Kidney epithelial cell (primary cell): ENCODE data around the gene CNOT9. TPM values are rescaled to one million over a fixed set of nuclear protein-coding genes. Genes with fewer than 3 reads are reported as not detected.

Experiments used
- DNase-seq: peaks from one replicate; pipeline ENCODE4 v3.0.0-alpha.2; 2010; ENCODE audit warnings: low read depth
- H3K27me3 ChIP-seq: 2 replicates; pipeline ENCODE4 v1.6.0; 2011; ENCODE audit warnings: low read length; ENCODE audit not compliant: control insufficient read depth, insufficient read depth
- H3K36me3 ChIP-seq: 2 replicates; pipeline ENCODE4 v1.5.1; 2011; ENCODE audit warnings: low read length; ENCODE audit not compliant: control insufficient read depth, insufficient read depth
- H3K4me3 ChIP-seq: 2 replicates; pipeline ENCODE4 v1.5.1; 2011; ENCODE audit warnings: low read depth, mild to moderate bottlenecking, control low read depth, low read length
- total RNA-seq: library from RNA; depleted of rRNA; stranded (reverse); fragments of >200 nt; gene quantifications from 2 replicates; pipeline ENCODE4 v1.2.3, GENCODE V29; 2015
- TF ChIP-seq, protein P1 (sequence below): IDR thresholded peaks from 2 replicates; pipeline ENCODE4 v1.5.1; 2011; ENCODE audit warnings: mild to moderate bottlenecking, moderate library complexity, low read length, control low read depth, inconsistent platforms; ENCODE audit not compliant: insufficient read depth, poor library complexity, severe bottlenecking

CNOT9 gene
- total RNA-seq, 1 donor from 2014 or later: 38.5 TPM

GRCh38 chr2:218569661-218570500, 1.2 kb downstream of the CNOT9 start:
- H3K36me3 ChIP-seq: no peaks in the 10 kb centered on the region
- DNase-seq: no peak
- no peaks in the 10 kb centered on the region for H3K27me3 ChIP-seq
- H3K4me3 ChIP-seq: peak overlapping the region; percentile 89
- TF ChIP-seq, protein P1, sequence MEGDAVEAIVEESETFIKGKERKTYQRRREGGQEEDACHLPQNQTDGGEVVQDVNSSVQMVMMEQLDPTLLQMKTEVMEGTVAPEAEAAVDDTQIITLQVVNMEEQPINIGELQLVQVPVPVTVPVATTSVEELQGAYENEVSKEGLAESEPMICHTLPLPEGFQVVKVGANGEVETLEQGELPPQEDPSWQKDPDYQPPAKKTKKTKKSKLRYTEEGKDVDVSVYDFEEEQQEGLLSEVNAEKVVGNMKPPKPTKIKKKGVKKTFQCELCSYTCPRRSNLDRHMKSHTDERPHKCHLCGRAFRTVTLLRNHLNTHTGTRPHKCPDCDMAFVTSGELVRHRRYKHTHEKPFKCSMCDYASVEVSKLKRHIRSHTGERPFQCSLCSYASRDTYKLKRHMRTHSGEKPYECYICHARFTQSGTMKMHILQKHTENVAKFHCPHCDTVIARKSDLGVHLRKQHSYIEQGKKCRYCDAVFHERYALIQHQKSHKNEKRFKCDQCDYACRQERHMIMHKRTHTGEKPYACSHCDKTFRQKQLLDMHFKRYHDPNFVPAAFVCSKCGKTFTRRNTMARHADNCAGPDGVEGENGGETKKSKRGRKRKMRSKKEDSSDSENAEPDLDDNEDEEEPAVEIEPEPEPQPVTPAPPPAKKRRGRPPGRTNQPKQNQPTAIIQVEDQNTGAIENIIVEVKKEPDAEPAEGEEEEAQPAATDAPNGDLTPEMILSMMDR: no peak

DNA sequence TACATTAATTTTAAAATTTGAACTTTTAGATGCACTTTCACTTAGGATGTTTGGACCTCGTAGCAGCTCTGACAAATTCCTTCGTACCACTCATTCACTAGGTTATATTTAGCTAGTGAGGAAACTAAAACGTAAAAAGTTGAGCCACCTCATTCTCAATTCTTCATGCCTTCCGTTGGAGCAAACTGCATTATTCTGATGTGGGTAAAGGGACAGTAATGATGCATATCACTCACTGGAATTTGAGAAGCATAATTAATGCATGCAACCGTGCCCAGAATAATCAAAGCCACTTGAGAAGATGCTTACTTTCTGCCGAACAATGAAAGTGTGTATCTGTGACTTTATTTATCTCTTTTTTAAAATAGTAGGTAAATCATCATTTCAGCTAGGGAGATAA, 2.2 kb downstream of the CNOT9 start:
- Histone ChIP-seq H3K4me3 (no peak overlapping the region), H3K27me3 (no peaks in the 10 kb centered on the region), H3K36me3 (no peaks in the 10 kb centered on the region)
- TF ChIP-seq, protein P1: no peak
- DNase-seq: no peak

- no peaks in the 10 kb centered on the region for H3K27me3 ChIP-seq
- H3K36me3 ChIP-seq: no peaks in the 10 kb centered on the region
- no peak for DNase-seq
- no peak overlapping the region for H3K4me3 ChIP-seq
- TF ChIP-seq, protein P1: no peak
Measured at GRCh38 chr2:218576854-218577253, 8.2 kb downstream of the CNOT9 start.

DNA sequence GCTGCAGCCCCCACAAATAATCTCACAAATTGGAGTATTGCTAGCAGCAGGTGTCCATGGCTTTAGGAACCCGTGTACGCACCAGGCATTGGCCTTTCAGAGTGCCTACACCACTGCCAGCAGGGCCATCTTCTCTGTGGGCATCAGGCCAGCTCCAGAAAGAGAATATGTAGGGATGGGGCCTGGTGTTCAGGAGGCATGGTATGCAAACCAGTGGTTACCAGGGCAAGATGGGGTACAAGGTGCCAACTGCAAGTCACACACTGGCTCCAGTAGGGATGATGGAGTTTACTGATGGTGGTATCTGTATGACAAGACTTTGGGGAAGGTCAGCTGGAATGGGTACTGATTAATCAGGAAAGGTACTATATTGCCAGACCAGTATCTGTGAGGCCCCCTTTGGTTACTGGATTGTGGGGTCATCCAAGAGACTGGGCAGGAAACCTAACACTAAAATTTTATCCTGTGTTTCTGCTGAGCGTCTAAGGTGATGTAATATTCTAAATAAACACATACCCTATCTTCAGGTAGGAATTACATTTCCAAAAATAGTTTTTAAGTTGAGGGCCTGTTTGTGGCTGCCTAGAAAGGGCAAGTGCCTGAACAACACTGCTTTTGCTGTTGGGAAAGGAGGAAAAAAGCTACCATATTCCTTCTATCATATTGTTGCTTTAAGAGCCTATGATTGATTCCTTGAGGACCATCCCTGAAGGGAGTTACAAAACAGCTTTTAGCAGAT, 9.0 kb downstream of the CNOT9 start:
- TF ChIP-seq, protein P1: no peak
- Histone ChIP-seq H3K4me3 (no peak overlapping the region), H3K36me3 (no peaks in the 10 kb centered on the region), H3K27me3 (no peaks in the 10 kb centered on the region)
- DNase-seq: no peak

DNA sequence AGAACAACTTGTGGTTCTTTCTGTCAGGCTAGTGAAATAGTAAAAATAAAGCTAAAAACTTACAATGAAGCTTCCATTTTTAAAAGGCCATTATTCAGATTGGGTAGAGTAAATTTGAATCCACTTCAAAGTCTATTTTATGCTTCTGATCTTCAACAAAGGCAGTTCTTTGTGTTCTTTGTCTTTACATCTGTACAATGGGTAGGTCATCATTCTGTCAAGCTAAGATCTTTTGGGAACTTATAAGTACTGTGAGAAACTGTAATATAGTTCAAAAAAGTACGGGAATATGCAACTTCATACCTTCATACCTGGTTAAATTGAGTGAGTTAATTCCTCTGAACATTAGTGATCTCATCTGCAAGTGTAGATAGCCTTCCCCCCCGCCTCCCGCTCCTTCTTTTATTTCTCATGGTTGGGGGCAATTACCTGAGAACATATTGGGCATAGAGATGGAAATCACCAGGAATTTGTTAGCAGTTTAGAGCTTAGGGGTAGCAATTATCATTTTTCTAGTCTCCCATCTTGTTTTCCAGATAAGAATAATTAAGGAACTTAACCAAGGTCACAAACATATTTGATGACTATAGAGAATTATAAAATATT, 9.7 kb downstream of the CNOT9 start:
- Histone ChIP-seq H3K27me3 (no peaks in the 10 kb centered on the region), H3K36me3 (no peaks in the 10 kb centered on the region), H3K4me3 (no peak overlapping the region)
- TF ChIP-seq, protein P1: no peak
- no peak for DNase-seq
